ENCODE data around the gene ATP1A4. TPM values are rescaled to one million over a fixed set of nuclear protein-coding genes. Genes with fewer than 3 reads are reported as not detected.

Gene ATP1A4
- total and polyA plus RNA-seq, 9 of the 15 experiments (the other 6 are each of a cell fraction or from before 2014, with no cell fraction given), result 0.07 TPM; not detected in 8

DNA sequence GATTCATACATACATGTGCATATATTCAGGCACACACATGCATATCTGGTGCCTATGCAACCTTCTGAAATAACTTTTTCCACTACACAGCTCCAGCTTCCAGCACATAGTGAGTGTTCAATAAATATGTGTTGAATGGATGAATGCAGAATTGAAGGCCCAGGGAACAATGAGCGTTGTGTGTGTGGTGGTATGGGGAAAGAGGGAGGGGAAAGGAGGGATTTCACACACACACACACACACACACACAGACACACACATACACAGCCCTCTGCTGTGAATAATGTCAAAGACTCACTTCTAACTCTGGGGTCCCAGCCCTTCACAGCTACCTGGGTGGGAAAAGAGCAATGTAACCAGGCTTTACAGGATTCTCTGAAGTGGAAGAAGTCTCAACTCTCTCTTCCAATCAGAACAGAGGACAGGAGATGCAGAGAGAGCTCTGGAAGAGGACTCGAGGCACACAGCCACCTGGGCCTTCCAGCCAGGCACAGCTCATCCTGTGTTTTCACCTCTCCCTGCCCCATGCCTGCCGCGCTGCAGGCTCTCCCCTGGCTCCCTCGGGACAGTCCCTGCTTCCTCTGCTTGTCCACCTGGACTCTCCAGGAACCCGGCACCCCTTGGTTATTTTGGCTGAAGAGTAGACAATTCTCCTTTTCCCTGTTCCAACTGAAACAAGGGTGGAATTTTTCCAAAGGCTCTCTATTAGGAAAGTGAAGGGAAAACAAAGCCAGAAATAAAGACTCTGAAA is 47.6 kb upstream of the ATP1A4 start:
- ATAC-seq, result no peak
- Histone ChIP-seq H3K9me1 (ENCODE audit: control insufficient read depth, insufficient read depth, low read length) (no peaks in the 10 kb centered on the region), H4K20me1 (replicated peaks; ENCODE audit: control insufficient read depth, insufficient read depth, low read length) (no peaks in the 10 kb centered on the region), H3K27ac (ENCODE audit: extremely low read depth, low read depth, low read length) (no peak overlapping the region), H3K4me3 (no peak overlapping the region), H3K9me3 (replicated peaks; ENCODE audit: control insufficient read depth, insufficient read depth, low read depth, low read length) (no peaks in the 10 kb centered on the region), H3K4me2 (ENCODE audit: insufficient read depth, low read length) (no peak overlapping the region), H3K4me1 (replicated peaks in 1 of 2; ENCODE audit: control insufficient read depth in 2 of 2, insufficient read depth in 2 of 2, low read length in 2 of 2) (peaks cover 16 to 18% of the 10 kb centered on the region in 2 experiments; a peak in 4 of 5 replicates), H3K27me3 (ENCODE audit: control insufficient read depth in 2 of 2, insufficient read depth in 2 of 2, low read length in 2 of 2) (0 out of 5 replicates have a peak, but pooled peaks cover 0 to 4% of the 10 kb centered on the region in 2 experiments), H3K36me3 (ENCODE audit: control insufficient read depth, insufficient read depth, low read length) (no peaks in the 10 kb centered on the region), H2AFZ (ENCODE audit: low read depth, low read length) (no peak overlapping the region), H3K9ac (ENCODE audit: insufficient read depth in 1 of 2, low read depth in 2 of 2, low read length in 2 of 2) (peak overlapping the region in 1 of 2 experiments; percentile 66; a peak in 1 of 4 replicates), H3K79me2 (ENCODE audit: control insufficient read depth, insufficient read depth, low read length) (no peaks in the 10 kb centered on the region)
- intact Hi-C loops (cut with micrococcal nuclease) (no loop called here), in situ Hi-C loops (cut with MboI) (loop anchor here (10.0 kb wide), 1 partner anchor 271 kb away; no protein-coding TSS in a partner anchor)
- ChIA-PET CTCF (ENCODE audit: low intra/inter-chr PET ratio) (no interaction called here), POLR2A (interaction anchor here (0.6 to 1.1 kb wide), 4 partner anchors 17 to 149 kb away, joined by 3 to 4 read pairs (median 4); partner anchors contain the start of gene KCNJ10)
- no peak for FAIRE-seq
- WGBS (ENCODE audit: insufficient coverage, low coverage, missing lambda C conversion rate), result 13% methylated on average over 6 of the region's 6 CpGs
- DNase-seq (ENCODE audit: extremely low read depth in 1 of 4, low spot score in 3 of 4), result no peak
- no TSS peak for BruUV-seq (replicated peaks)
- TF ChIP-seq MEIS2 (IDR thresholded peaks at IDR 0.05; ENCODE audit: partially characterized antibody), result no peak
- TF ChIP-seq ZNF77 (CRISPR knock-in tag; IDR thresholded peaks at IDR 0.05), result no peak
- TF ChIP-seq, protein P1, sequence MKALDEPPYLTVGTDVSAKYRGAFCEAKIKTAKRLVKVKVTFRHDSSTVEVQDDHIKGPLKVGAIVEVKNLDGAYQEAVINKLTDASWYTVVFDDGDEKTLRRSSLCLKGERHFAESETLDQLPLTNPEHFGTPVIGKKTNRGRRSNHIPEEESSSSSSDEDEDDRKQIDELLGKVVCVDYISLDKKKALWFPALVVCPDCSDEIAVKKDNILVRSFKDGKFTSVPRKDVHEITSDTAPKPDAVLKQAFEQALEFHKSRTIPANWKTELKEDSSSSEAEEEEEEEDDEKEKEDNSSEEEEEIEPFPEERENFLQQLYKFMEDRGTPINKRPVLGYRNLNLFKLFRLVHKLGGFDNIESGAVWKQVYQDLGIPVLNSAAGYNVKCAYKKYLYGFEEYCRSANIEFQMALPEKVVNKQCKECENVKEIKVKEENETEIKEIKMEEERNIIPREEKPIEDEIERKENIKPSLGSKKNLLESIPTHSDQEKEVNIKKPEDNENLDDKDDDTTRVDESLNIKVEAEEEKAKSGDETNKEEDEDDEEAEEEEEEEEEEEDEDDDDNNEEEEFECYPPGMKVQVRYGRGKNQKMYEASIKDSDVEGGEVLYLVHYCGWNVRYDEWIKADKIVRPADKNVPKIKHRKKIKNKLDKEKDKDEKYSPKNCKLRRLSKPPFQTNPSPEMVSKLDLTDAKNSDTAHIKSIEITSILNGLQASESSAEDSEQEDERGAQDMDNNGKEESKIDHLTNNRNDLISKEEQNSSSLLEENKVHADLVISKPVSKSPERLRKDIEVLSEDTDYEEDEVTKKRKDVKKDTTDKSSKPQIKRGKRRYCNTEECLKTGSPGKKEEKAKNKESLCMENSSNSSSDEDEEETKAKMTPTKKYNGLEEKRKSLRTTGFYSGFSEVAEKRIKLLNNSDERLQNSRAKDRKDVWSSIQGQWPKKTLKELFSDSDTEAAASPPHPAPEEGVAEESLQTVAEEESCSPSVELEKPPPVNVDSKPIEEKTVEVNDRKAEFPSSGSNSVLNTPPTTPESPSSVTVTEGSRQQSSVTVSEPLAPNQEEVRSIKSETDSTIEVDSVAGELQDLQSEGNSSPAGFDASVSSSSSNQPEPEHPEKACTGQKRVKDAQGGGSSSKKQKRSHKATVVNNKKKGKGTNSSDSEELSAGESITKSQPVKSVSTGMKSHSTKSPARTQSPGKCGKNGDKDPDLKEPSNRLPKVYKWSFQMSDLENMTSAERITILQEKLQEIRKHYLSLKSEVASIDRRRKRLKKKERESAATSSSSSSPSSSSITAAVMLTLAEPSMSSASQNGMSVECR (CRISPR knock-in tag; IDR thresholded peaks at IDR 0.05), result no peak
- no peak for TF ChIP-seq CEBPG (CRISPR knock-in tag; IDR thresholded peaks at IDR 0.05)
- TF ChIP-seq CEBPG (tag; conservative IDR thresholded peaks at IDR 0.05 in 1 of 2, IDR thresholded peaks at IDR 0.05 in 1 of 2), result no peak
- no peak for TF ChIP-seq ZKSCAN1 (IDR thresholded peaks at IDR 0.05; ENCODE audit: low read depth, low read length)
- no peak for TF ChIP-seq HLTF (IDR thresholded peaks at IDR 0.05)
- no peak for TF ChIP-seq CREBBP (IDR thresholded peaks at IDR 0.05; ENCODE audit: low read depth, low read length)
- TF ChIP-seq, protein P2, sequence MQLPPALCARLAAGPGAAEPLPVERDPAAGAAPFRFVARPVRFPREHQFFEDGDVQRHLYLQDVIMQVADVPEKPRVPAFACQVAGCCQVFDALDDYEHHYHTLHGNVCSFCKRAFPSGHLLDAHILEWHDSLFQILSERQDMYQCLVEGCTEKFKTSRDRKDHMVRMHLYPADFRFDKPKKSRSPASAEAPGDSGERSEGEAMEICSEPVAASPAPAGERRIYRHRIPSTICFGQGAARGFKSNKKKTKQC (CRISPR knock-in tag; IDR thresholded peaks at IDR 0.05), result no peak

Data from K562 (cell line).